Measurements from ENCODE around the gene RNU6-7. TPM values are rescaled to one million over a fixed set of nuclear protein-coding genes. Genes with fewer than 3 reads are reported as not detected.
A peak's percentile ranks its signal among the peaks of the same experiment; 100 is the strongest.

Gene RNU6-7
- not detected for total RNA-seq
- long read RNA-seq, result 0 reads

DNA sequence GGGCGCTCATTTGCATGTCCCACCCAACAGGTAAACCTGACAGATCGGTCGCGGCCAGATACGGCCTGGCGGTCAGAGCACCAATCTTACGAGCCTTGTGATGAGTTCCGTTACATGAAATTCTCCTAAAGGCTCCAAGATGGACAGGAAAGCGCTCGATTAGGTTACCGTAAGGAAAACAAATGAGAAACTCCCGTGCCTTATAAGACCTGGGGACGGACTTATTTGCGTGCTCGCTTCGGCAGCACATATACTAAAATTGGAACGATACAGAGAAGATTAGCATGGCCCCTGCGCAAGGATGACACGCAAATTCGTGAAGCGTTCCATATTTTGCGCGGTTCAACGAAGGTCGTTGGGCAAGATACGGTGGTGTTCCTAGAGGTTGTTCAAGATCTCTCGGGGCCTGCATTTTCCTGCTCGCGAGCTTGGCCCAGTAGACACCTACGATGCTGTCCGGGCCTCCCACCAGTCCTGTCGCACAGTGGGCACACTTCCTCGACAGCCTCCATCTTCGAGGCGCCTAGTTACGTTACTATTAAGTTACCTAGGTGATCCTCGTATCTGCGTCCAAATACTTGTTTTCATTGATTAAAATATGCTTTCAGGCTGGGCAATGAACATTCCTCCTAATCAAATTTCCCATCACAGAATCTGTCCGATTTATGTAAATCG is at the start of gene RNU6-7:
TSS of gene RNU6-7 (plus strand) at position 230 of the 675 bp plus-strand sequence.
- no peak for DNase-seq (ENCODE audit: low spot score)

DNA sequence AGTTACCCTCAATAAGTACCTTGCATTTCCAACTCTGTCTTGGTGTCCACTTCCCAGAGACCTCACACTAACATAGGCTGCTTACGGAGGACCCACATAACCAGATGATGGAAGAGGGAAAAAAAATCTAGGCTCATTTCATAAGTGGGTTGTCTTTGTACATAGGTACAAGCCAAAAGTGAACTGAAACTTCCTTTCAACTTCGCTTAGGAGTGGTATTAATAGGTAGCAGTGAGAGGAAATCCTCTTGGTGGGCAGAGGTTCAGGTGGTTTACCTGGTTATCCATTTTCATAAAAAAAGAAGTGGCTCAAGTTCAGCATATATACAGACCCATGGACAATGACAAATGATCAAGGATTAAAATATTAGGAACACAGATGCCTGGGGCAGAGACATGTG is 35.8 kb upstream of the RNU6-7 start:
- no peak for DNase-seq (ENCODE audit: low spot score)

- no peak for DNase-seq (ENCODE audit: low spot score)
Observed at GRCh38 chr14:32166924-32167323, 34.9 kb upstream of the RNU6-7 start.

- DNase-seq (ENCODE audit: low spot score), result no peak
Observed at GRCh38 chr14:32167907-32168306, 33.9 kb upstream of the RNU6-7 start.

DNA sequence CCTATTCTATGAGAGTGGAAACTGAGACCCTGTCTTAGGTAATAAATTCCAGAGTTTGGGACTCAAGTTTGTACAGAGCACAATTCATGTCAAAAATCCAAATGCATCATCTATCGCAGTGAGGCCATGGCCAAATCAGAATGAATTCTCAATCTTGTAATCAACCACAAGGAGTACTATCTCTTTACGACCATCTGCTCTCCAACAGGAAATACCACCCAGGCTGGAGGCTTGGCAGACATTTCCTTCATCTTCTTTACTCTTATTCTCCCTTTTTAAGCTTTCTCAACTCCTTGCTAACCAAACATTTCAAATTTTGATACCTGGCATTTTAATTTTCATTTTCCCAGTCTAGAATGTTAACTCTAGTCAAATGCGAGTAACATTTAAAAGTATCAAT is 32.7 kb upstream of the RNU6-7 start:
- DNase-seq (ENCODE audit: low spot score), result no peak

GRCh38 chr14:32171469-32171868 is 30.4 kb upstream of the RNU6-7 start:
- no peak for DNase-seq (ENCODE audit: low spot score)

DNA sequence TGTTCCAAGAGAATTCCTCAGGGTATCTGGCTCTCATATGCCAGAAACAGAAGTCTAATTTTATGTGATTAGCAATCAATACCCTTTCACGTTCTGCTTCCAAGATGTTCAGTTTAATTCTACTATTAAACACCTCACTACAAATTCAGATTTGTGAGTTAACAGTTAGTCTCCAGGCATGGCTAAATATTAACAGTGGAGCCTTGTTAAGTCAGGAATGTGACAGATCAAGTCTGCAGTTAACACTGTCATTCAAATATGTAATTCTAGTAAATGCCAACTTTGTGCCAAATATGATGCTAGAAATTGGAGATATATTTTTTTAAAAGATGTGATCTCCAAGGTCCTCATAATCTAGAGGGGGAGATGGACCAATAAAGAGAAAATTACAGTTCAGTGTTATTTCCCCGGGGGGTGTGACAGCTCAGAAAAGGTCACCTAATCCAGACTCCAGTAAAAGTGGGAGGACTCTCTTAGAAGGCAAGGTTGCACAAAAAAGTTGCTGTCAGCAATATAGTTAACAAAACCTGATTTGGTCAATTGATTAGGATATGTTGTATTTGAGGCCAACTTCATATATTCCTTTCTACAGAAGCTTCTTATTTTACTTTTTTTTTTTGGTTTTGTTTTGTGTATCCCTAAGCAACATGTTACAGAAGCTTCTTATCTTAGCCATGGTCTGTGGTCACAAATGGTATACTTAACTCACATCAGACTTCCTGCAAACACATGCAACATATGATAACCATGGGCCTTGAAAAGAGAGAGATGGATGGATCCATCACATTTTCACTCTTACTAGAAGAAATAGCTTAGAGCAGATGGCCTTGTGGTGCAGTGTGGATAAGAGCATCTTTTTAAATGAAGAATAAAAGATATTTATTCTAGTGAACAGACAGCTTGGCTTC is 18.4 kb upstream of the RNU6-7 start:
- DNase-seq (ENCODE audit: low spot score), result no peak

DNA sequence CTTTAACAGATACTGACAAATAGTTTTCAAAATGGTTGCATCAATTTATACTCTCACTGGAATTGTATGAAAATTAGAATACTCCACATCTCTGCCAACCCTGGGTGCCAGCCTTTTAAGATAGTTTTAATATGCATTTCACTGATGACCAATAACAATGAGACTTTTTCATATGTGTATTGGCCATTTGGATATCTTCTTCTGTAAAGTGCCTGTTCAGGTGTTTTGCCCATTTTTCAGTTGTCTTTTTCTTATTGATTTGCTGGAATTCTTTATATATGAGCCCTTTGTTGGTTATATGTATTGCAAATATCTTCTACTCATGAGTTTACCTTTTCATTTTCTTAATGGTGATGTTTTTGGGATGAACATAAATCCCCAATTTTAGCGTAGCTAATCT is 16.7 kb upstream of the RNU6-7 start:
- DNase-seq (ENCODE audit: low spot score), result no peak

DNA sequence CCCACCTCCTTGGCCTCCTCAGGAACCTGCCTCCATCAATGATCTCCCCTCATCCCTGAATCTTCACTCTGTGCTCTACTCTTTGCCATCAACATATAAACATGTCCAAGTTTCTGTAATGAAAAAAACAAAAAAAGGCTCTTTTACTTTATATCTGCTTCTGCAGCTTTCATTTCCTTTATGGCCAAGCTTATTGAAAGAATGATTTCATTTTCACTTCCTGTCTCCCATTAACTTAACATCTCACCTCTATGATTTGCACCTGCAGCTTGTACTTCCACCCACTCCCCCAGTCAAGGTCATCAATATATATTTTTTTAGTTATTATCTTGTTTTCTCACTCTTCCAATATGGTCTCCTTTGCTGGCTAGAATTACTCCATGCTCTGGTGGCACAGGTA is 15.6 kb upstream of the RNU6-7 start:
- no peak for DNase-seq (ENCODE audit: low spot score)

DNA sequence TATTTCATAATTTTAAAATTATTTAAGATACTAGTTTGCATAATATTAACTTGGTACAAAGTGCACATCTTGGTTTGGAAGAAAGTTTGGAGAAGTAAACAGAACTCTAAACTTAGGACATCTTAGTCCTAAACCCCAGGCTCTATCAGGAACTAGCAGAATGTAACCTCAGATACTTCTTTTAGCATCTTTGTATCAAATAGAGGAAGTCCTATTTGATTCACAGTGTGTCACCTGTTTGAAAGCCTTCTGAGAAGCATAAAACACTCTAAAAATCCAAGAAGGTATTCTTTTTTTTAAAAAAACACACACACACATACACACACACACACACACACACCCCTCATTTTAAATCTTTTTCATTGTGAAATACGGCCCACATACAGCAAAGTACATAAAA is 12.0 kb upstream of the RNU6-7 start:
- no peak for DNase-seq (ENCODE audit: low spot score)

GRCh38 chr14:32190673-32191072 is 11.2 kb upstream of the RNU6-7 start:
- DNase-seq (ENCODE audit: low spot score), result no peak

DNA sequence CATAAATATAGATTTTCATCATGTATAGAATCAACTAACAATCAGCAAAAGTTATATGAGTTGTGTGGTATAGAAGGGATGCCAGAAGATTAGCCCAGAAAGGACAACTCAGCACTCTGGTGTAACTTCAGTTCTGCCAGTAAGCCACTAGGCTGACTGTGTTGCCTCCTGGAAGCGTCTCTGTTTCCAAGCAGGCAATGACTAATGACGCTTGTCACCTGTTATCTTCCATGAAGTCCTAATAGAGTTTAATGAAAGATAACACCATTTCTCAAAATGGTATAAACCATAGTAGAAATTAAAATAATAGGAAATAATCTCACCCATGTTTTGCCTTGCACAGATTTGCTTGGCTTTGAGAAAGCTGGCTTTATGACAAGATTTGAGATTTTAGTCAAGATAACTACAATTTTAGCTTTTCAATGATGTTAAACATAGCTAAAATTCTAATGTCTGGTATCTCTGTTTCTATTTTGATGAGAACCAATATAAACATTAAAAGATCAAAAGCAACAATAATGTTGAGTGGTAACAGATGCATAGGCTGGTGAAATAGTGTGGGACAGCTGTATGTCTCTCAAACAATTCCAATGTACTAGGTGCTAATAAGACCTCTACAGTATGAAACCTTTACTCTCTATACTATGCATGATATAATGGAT is 9.0 kb upstream of the RNU6-7 start:
- DNase-seq (ENCODE audit: low spot score), result no peak

- DNase-seq (ENCODE audit: low spot score), result no peak
Observed at GRCh38 chr14:32193532-32193931, 8.3 kb upstream of the RNU6-7 start.

DNA sequence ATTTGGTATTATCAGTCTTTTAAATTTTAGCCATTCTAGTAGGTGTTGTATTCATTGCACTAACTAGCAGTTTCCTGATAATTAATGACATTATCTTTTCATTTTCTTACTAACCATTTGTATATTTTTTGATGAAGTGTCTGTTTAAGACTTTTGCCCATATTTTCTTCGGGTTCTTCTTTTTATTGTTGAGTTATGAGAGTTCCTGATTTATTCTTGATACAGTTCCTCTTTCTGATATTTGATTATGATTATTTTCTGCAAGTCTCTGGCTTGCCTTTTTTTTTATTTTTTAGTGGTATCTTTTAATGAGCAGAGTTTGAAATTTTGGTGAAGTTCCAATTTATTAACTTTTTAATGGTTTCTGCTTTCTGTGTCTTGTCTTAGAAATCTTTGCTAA is 6.2 kb upstream of the RNU6-7 start:
- no peak for DNase-seq (ENCODE audit: low spot score)

DNA sequence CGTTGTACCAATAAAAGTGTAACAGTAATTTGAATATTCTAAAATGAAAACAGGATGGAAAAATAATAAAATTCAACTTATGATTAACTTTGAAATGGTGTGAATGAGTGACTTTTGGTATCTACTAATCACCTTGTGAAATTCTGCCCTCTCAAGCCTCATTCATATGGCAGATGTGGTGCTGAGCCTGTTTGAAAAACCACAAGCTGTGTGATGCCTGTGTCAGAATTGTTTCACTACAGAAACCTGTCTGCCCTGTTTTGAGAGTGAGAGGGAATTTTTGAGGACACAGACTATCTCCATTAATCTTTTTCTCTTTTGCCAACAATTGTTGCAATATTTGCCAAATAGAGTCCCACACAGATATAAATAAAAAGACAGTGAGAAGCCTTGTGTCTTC is 3.9 kb upstream of the RNU6-7 start:
- DNase-seq (ENCODE audit: low spot score), result no peak

- no peak for DNase-seq (ENCODE audit: low spot score)
Observed at GRCh38 chr14:32200368-32201192, 1.3 kb upstream of the RNU6-7 start.

- DNase-seq (ENCODE audit: low spot score), result peak; percentile 93
Observed at GRCh38 chr14:32201193-32201815, 541 bp upstream of the RNU6-7 start.

DNA sequence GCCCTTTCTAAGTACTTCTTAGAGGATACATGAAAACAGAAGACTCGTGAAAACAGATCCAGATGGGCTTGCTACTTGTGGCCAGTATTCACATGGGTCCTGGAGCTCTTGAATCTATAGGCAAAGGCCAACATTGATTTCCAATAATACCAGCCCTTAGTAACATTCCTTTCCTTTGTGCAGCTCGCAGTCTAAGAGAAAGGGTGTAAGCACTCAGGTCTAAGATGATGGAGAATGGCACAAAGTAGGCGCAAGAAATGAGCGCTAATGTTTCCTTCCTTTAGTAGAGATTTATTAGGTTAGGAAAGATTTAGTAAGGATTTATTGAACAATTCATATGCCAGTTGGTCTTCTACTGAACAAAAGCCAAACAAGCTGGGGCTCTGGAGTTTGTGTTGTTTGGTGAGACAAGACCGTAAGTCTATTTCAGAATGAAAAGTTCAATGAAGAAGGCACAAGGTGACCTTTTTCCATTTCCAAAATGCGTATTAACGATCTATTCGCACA is 699 bp downstream of the RNU6-7 start:
- DNase-seq (ENCODE audit: low spot score), result no peak

- DNase-seq (ENCODE audit: low spot score), result peak; percentile 92
Observed at GRCh38 chr14:32202998-32203882, 1.4 kb downstream of the RNU6-7 start, which contains the start of gene RNU6-8. Gene RNU6-8, minus strand, starts transcription at chr14:32203269.
